Measurements from ENCODE around the gene COL20A1.

- TF ChIP-seq CTCF (IDR thresholded peaks at IDR 0.05) (no peak), ZFX (IDR thresholded peaks at IDR 0.05; ENCODE audit: borderline replicate concordance) (no peak)
Measured at GRCh38 chr20:63317601-63318291, 24.8 kb downstream of the COL20A1 start.

Measured in 22Rv1 (cell line).